Measurements from ENCODE around the gene HOXB13.

HOXB13 gene

DNA sequence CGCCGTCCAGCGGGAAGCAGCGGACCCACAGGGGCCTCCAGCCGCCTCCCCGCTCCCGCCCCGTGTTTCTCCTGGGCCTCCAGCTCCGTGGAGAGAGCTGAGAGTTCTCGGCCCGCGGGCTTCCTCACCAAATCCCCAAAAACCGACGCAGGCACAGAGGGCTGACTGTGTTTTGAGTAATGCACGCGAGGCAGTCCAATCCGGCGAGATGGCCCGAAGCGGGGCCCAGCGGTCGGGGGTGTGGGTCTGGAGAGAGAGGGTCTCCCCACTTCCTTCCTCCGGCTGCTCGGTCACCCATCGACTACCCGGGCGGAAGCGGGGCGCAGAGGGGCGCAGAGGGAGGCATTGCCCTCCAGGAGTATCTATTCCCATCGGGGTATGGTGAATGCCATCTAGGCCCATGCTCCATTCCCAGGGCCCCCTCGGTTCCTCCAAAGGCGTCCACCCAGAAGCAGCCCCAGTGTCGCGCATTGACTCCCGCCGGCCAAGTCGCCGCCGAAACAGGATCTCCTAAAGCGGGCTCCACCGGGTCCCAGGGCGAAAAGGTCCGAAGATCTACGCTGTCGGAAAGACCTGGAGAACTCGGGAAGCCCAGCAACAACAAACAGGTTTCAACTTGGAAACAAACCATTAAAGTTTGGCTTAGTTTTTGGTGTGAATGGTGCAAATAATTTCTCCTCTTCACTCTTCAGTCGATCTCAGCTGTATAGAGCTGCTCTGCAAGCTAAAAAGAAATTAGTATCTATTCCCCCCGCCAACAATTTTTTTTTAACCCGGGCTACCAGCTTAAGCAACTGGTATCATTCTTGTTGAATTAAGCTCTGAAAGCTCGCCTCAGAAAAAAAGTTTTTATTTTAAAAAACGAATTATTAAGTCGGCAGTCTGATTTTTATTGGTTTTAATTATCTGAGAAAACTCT lies 19.2 kb upstream of the HOXB13 start:
- DNase-seq: no peak

DNA sequence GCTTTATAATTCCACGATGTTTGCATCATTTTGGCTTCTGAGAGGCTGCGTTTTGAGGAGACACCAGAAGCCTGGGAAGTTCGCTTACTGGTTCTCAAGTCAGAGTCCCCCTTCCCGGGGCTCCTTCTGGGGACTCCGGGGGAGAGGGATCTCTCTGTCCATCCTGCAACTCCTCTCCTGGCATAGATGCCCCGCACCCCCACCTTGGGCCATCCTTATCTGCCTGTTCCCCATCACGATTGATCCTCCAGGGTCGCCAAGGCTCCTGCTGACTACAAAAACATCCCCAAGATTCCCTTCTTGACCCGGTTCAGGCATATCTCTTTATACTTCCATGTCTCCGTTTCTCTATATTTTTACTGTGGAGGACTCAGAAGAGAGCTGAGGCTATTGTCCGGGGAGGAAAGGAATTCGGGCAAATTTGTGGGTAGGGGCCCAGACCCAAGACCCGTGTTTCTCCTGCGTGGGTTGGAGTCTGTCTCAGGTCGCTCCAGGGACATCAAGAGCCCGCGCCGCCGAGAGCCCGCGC lies 18.4 kb upstream of the HOXB13 start:
- DNase-seq: no peak

GRCh38 chr17:48745381-48746275 lies 17.1 kb upstream of the HOXB13 start:
- DNase-seq: no peak

GRCh38 chr17:48740537-48740936 lies 12.0 kb upstream of the HOXB13 start:
- DNase-seq: no peak

GRCh38 chr17:48738803-48739526 lies 10.4 kb upstream of the HOXB13 start:
- no peak for DNase-seq

DNA sequence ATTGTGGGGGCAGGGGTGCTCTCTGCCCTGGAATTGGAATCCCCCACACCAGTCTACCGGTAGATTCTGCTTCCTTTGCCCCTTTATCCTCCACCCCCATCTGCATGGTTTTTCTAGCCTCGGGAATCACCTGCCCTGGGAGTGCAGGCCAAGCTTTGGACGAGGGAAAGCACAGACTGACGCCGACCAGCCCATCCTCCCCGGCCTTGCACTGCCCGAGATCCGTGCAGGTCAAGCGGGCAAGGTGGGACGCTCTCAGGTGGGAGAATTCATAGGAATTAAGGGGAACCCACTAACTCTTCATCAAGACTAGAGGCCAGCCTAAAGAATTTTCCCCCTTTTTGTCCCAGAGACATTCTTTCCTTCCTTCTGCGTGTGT lies 9.9 kb upstream of the HOXB13 start:
- DNase-seq: no peak

- no peak for DNase-seq
Observed at GRCh38 chr17:48737330-48738043, 8.9 kb upstream of the HOXB13 start.

GRCh38 chr17:48735062-48735351 lies 6.5 kb upstream of the HOXB13 start:
- DNase-seq: no peak

- no peak for DNase-seq
Observed at GRCh38 chr17:48734333-48735061, 5.9 kb upstream of the HOXB13 start.

DNA sequence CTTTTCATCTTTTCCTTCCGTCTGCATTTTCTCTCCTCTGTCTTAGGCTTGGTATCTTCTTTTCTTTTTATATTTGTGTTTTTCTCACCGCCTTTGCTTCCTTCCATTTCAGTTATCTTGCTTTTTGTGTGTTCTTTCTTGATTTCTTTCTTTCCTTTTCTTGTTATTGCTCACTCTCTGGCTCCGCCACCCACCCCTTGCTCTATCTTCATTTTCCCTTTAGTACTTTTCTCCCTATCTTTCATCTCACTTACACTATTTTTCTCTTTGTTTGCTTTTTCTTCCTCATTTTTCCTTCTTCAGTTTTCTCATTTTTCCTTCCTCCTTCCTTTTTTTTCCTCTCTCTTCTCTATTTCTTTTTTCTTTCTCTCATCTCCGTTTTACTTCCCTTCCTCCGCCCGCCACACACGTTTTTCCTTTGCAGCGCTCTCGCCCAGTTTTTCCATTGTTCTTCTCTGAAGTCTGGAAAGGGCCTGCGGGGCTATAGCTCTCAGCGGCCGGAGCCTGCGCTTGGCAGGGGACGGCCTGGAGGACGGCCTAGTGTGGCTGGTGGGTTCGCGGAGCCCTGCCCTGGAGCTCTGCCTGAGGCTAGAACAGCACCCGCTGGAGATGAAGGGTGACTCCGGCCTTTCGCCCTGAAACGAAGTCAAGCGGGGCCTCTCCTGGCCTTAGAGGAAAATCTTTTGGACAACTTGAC lies 5.2 kb upstream of the HOXB13 start:
- DNase-seq: no peak

GRCh38 chr17:48732688-48733629 lies 4.4 kb upstream of the HOXB13 start:
- no peak for DNase-seq

DNA sequence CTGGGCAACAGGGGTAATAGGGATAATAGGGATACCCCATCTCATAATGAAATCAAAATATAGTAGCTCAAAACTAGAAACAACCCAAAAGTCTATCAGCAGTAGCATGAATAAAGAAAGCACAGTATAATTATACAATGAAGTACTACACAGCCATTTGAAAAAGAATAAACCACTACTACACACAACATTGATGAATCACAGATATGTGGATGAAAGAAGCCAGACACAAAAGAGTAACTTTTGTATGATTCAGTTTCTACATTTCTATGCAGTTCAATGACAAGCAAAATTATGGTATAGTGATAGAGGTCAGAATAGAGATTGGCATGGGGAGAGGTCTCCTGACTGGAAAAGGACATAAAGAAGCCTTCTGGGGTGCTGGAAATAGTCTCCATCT lies 2.8 kb upstream of the HOXB13 start:
- no peak for DNase-seq

DNA sequence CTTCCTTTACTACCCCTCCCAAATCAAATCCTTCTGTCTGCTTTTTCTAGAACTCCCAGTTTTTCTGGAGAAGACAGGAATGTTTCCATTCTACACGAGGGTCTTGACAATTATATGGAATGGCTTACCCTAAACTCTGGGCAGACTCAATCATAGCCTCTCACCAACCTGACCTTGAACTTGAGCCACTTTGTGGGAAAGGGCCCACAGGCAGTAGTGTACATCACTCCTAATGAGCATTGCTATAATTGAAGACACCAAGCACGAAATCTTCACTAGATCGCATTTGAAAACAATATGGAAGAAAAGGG lies 1.6 kb upstream of the HOXB13 start:
- DNase-seq: no peak

GRCh38 chr17:48729335-48730239 lies 1.0 kb upstream of the HOXB13 start:
- DNase-seq: no peak

- no peak for DNase-seq
Observed at GRCh38 chr17:48727415-48728175, 955 bp downstream of the HOXB13 start.

DNA sequence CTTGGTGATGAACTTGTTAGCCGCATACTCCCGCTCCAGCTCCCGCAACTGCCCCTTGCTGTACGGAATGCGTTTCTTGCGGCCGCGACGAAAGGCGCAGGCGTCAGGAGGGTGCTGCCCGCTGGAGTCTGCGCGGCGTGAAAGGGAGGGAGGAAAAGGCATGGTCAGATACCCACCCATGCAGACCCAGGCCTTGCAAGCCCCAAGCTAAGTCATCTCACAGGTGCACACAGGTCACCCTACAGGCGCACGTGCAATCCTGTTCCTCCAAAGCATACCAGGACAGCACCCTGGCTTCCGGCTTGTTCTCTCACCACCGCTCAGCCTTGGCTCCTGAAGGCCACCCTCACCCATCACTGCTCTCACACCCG lies 1.6 kb downstream of the HOXB13 start:
- no peak for DNase-seq

DNA sequence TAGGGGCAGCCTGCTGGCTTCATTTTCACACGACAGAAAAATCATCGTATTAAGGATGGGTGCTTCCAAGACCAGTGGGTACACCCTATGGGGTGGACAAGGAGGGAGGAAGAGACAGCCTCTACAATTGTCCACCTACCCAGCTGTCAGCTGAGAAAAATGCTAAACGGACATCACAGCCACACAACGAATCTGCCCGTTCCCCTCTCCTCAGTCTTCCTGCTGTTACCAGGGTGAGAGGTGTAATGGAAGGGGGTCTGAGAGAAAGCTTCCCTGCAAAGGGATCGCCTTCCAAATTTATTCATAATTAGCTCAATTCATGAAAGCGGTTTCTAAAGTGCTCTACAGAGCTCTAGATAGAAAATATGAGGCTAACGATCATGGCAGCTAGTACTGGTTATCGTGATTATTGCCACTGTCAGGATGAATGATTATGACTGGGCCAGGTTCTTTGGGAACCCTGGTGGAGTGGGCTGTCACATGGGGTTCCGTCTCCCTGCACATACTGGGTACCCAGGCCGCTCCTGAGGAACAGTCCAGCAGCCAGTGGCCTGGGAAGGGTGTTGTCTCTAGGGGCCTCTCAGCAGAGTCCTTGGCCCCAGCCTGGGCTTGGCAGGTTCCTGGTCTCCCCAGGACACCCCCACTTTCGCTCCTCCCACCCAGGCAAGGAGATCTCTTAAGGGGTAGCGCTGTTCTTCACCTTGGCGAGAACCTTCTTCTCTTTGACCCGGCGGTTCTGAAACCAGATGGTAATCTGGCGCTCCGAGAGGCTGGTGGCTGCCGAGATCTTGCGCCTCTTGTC lies 2.2 kb downstream of the HOXB13 start:
- no peak for DNase-seq
